Neural cell (in vitro differentiated cells): ENCODE results near the gene CCDC152.

ENCODE experiments used
- EP300 ChIP-seq: fragments of 450-650 bp; conservative IDR thresholded peaks from 2 replicates; pipeline ENCODE4 v1.6.1; 2014; ENCODE audit warnings: antibody characterized with exemption, mild to moderate bottlenecking, moderate library complexity; ENCODE audit not compliant: poor library complexity, severe bottlenecking
- MXI1 ChIP-seq: fragments of 450-650 bp; conservative IDR thresholded peaks from 2 replicates; pipeline ENCODE4 v1.6.1; 2014; ENCODE audit warnings: antibody characterized with exemption, mild to moderate bottlenecking; ENCODE audit not compliant: poor library complexity, severe bottlenecking
- POLR2AphosphoS5 ChIP-seq: IDR thresholded peaks from 2 replicates; pipeline ENCODE4 v1.6.1; 2012
- RAD21 ChIP-seq: fragments of 450-650 bp; conservative IDR thresholded peaks from 2 replicates; pipeline ENCODE4 v1.6.1; 2014; ENCODE audit warnings: antibody characterized with exemption, mild to moderate bottlenecking, moderate library complexity
- SMC3 ChIP-seq: fragments of 450-650 bp; conservative IDR thresholded peaks from 2 replicates; pipeline ENCODE4 v1.6.1; 2014; ENCODE audit warnings: antibody characterized with exemption, mild to moderate bottlenecking, moderate library complexity; ENCODE audit not compliant: poor library complexity
- TF ChIP-seq, protein P1 (sequence below): fragments of 450-650 bp; IDR thresholded peaks from 2 replicates; pipeline ENCODE4 v1.5.1; 2014; ENCODE audit warnings: antibody characterized with exemption, mild to moderate bottlenecking, moderate library complexity; ENCODE audit not compliant: poor library complexity, severe bottlenecking

DNA sequence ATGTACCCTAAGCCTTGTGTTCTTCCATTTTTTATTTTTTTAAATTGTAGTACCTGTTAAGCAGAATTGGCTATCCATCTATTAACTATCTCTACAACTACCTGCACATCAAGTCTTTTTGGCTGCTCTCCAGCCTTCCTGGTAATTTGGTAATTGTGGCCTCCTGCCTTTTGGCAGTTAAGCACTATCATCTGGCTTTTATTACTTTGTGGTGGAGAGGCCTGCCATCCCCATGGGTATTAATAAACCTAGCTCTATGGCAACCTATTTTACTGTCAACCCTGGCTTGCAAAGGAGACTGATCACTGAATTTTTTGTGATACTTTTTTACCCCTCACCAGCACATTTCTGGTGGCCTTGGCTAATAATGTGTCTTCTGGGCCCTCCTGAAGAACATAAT lies 34.5 kb downstream of the CCDC152 start:
- TF ChIP-seq EP300 (no peak), SMC3 (no peak), POLR2AphosphoS5 (no peak), MXI1 (no peak), RAD21 (no peak)
- TF ChIP-seq, protein P1, sequence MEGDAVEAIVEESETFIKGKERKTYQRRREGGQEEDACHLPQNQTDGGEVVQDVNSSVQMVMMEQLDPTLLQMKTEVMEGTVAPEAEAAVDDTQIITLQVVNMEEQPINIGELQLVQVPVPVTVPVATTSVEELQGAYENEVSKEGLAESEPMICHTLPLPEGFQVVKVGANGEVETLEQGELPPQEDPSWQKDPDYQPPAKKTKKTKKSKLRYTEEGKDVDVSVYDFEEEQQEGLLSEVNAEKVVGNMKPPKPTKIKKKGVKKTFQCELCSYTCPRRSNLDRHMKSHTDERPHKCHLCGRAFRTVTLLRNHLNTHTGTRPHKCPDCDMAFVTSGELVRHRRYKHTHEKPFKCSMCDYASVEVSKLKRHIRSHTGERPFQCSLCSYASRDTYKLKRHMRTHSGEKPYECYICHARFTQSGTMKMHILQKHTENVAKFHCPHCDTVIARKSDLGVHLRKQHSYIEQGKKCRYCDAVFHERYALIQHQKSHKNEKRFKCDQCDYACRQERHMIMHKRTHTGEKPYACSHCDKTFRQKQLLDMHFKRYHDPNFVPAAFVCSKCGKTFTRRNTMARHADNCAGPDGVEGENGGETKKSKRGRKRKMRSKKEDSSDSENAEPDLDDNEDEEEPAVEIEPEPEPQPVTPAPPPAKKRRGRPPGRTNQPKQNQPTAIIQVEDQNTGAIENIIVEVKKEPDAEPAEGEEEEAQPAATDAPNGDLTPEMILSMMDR, result no peak
